HAP-1 (cell line): ENCODE results near the gene NEXMIF.
"Not testable (repeated sequence)": the region's sequence is repeated elsewhere in the genome, so short reads cannot be mapped to it uniquely, and the experiment has no call there.

ENCODE experiments used
- DNase-seq, 2 experiments: peaks; one replicate each; pipeline ENCODE4 v3.0.0-alpha.2; 2016 to 2020; ENCODE audit warnings: low spot score in 2 of 2
- H3K27me3 ChIP-seq: fragments of 250-450 bp; sonication (Bioruptor Pico); 2 replicates; pipeline ENCODE4 v1.5.1; 2020; ENCODE audit warnings: low read depth, mild to moderate bottlenecking, moderate library complexity
- H3K36me3 ChIP-seq: fragments of 250-450 bp; sonication (Bioruptor Pico); replicated peaks from 2 replicates; pipeline ENCODE4 v1.5.1; 2020; ENCODE audit warnings: mild to moderate bottlenecking
- H3K4me1 ChIP-seq: fragments of 250-450 bp; sonication (Bioruptor Pico); 2 replicates; pipeline ENCODE4 v1.5.1; 2020; ENCODE audit warnings: mild to moderate bottlenecking
- H3K4me3 ChIP-seq: fragments of 250-450 bp; sonication (Bioruptor Pico); 2 replicates; pipeline ENCODE4 v1.5.1; 2020; ENCODE audit warnings: mild to moderate bottlenecking, moderate library complexity
- H3K9me3 ChIP-seq: fragments of 250-450 bp; sonication (Bioruptor Pico); 2 replicates; pipeline ENCODE4 v1.5.1; 2020; ENCODE audit warnings: mild to moderate bottlenecking, moderate library complexity
- in situ Hi-C: fragments of 300-500 bp; cut with MboI; formaldehyde crosslinking; loops from 3 replicates; pipeline ENCODE4 v1.14.3; 2020; ENCODE audit warnings: low sequenced_read_pairs, inconsistent platforms, mixed read lengths

The NEXMIF gene

GRCh38 chrX:74925225-74926088, at the start of gene NEXMIF:
NEXMIF (minus strand) TSS chrX:74925452.
- DNase-seq: peak; percentile 64 to 73
- H3K36me3 ChIP-seq: no peaks in the 10 kb centered on the region
- H3K27me3 ChIP-seq: peaks cover 6% of the 10 kb centered on the region
- H3K4me3 ChIP-seq: peak within 1 kb of the TSS; percentile 47
- no peaks in the 10 kb centered on the region for H3K9me3 ChIP-seq
- in situ Hi-C loops: no loop called here
- peaks cover 6% of the 10 kb centered on the region for H3K4me1 ChIP-seq

- H3K9me3 ChIP-seq, H3K27me3 ChIP-seq, H3K4me1 ChIP-seq, DNase-seq, H3K4me3 ChIP-seq, in situ Hi-C loops, H3K36me3 ChIP-seq: not testable (repeated sequence)
Measured at GRCh38 chrX:74961962-74962361, 36.7 kb upstream of the NEXMIF start.

GRCh38 chrX:74949717-74950116, 24.5 kb upstream of the NEXMIF start:
- Histone ChIP-seq H3K9me3 (no peaks in the 10 kb centered on the region), H3K4me3 (no peak overlapping the region), H3K27me3 (no peaks in the 10 kb centered on the region), H3K36me3 (no peaks in the 10 kb centered on the region), H3K4me1 (no peaks in the 10 kb centered on the region)
- in situ Hi-C loops: no loop called here
- DNase-seq: no peak

DNA sequence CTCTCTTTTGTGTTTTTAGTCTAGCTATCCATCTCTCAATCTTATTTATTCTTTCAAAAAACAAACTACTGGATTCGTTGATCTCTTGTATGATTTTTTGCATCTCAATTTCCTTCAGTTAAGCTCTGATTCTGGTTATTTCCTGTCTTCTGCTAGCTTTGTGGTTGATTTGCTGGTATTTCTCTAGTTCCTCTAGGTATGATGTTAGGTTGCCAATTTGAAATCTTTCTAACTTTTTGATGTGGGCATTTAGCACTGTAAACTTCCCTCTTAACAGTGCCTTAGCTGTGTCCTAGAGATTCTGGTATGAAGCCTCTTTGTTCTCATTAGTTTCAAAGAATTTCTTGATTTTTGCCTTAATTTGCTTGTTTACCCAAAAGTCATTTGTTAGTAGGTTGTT, 15.2 kb upstream of the NEXMIF start:
- no peaks in the 10 kb centered on the region for H3K27me3 ChIP-seq
- H3K4me1 ChIP-seq: no peaks in the 10 kb centered on the region
- no peaks in the 10 kb centered on the region for H3K36me3 ChIP-seq
- no peaks in the 10 kb centered on the region for H3K9me3 ChIP-seq
- H3K4me3 ChIP-seq: no peak overlapping the region
- no peak for DNase-seq
- in situ Hi-C loops: no loop called here

GRCh38 chrX:74931214-74931613, 6.0 kb upstream of the NEXMIF start:
- Histone ChIP-seq H3K4me3 (no peak overlapping the region), H3K4me1 (no peaks in the 10 kb centered on the region), H3K36me3 (no peaks in the 10 kb centered on the region), H3K9me3 (no peaks in the 10 kb centered on the region), H3K27me3 (no peaks in the 10 kb centered on the region)
- in situ Hi-C loops: no loop called here
- DNase-seq: peak in 1 of 2 experiments; percentile 17

DNA sequence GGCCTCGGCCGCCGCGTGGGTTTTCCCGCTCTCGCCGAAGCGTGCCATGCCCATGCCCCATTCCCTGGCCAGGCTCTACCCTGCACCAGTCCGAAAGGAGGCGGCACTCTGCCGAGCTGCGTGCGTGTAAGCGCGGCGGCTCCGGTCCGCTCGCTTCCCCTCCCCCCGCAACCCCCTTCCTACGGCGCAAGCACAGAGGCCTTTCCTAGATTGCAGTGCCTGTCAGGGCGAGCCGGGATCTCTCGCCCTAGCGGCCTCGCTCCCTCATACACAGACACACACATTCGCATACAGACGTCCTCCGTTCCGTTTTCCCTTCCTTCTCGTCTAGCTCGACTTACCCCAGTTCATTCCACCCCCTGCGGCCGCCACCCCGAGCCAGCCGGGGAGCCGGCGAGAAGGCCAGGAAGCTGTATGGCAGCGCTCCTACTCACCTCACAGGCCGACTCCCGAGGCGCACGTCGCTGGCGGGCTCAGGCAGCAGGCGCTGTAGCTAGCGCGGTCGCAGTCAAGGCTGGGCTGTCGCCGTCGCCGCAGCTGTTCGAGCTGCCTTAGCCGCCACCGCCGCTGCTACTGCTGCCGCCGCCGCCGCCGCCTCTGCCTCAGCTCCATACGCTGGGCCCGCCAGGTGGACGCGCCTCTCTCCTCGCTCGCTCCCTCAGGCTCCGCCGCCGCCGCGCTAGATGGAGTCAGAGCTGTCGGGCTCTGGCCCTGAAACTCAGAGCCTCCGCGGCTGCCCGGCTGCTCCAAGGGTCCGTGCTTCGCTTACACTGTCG, 615 bp downstream of the NEXMIF start:
- in situ Hi-C loops: no loop called here

DNA sequence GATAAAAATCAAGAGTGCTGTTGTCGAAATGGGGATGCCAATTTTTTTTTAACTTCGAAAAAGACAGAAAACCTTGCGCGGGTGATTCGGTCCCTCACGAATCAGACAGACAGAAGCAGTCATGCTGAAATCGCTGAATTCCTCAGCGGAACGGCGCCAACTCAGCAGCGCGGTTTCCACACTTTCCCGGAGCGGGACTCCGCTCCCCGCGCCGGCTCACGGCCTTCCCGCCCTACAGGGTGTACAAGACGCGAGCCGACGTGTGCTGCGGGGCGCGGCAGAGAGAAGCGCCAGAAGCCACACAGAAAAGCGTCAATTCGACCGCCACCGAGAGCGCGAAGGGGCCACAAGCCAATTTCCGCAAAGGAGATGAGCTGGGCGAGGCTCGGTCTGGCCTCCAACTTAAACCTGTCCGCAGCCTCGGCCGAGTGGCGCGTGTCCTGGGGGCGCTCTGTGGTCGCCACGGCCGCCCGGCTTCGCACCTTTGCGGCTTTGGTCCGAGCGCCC, 1.3 kb downstream of the NEXMIF start:
- Histone ChIP-seq H3K36me3 (no peaks in the 10 kb centered on the region), H3K9me3 (no peaks in the 10 kb centered on the region), H3K4me3 (peak overlapping the region; percentile 47), H3K27me3 (peaks cover 6% of the 10 kb centered on the region), H3K4me1 (peaks cover 6% of the 10 kb centered on the region)
- peak; percentile 15 to 62 for DNase-seq
- in situ Hi-C loops: no loop called here

More for the DNA sequence above, 615 bp downstream of the NEXMIF start:
- DNase-seq: peak; percentile 26 to 76
- Histone ChIP-seq H3K9me3 (no peaks in the 10 kb centered on the region), H3K4me1 (peaks cover 6% of the 10 kb centered on the region), H3K4me3 (peak overlapping the region; percentile 47), H3K36me3 (no peaks in the 10 kb centered on the region), H3K27me3 (peaks cover 6% of the 10 kb centered on the region)

GRCh38 chrX:74922922-74923543, 2.2 kb downstream of the NEXMIF start:
- Histone ChIP-seq H3K27me3 (peaks cover 6% of the 10 kb centered on the region), H3K36me3 (no peaks in the 10 kb centered on the region), H3K4me1 (peaks cover 6% of the 10 kb centered on the region), H3K9me3 (no peaks in the 10 kb centered on the region), H3K4me3 (no peak overlapping the region; the same call in 1 of the 2 replicates)
- in situ Hi-C loops: no loop called here
- no peak for DNase-seq

- no peak for DNase-seq
- in situ Hi-C loops: no loop called here
- no peaks in the 10 kb centered on the region for H3K36me3 ChIP-seq
Measured at GRCh38 chrX:74911494-74911893, 13.8 kb downstream of the NEXMIF start.

DNA sequence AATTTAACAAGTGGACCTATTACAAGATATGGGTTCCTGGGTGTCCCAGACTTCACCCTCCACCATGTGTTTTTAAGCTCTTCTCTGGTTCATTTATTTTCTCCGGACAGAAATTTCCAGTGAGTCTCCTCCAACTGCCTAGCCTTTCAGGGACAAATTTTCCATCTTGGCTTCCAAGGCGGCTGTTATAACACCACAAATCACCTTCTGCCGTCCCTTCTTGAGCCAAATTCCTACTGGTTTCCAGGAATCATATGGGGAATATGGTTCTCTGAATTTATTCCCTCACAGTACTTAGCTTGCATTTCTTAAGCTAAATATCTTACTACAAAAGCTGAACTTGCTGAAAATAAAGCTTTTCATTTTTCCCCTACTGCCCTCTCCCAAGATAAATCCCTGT, 18.8 kb downstream of the NEXMIF start:
- in situ Hi-C loops: no loop called here
- DNase-seq: no peak
- no peaks in the 10 kb centered on the region for H3K9me3 ChIP-seq
- no peaks in the 10 kb centered on the region for H3K4me1 ChIP-seq
- H3K27me3 ChIP-seq: no peaks in the 10 kb centered on the region
- no peak overlapping the region for H3K4me3 ChIP-seq
- H3K36me3 ChIP-seq: no peaks in the 10 kb centered on the region

More at GRCh38 chrX:74911494-74911893, 13.8 kb downstream of the NEXMIF start:
- no peaks in the 10 kb centered on the region for H3K9me3 ChIP-seq
- no peaks in the 10 kb centered on the region for H3K27me3 ChIP-seq
- H3K4me1 ChIP-seq: no peaks in the 10 kb centered on the region
- H3K4me3 ChIP-seq: no peak overlapping the region

DNA sequence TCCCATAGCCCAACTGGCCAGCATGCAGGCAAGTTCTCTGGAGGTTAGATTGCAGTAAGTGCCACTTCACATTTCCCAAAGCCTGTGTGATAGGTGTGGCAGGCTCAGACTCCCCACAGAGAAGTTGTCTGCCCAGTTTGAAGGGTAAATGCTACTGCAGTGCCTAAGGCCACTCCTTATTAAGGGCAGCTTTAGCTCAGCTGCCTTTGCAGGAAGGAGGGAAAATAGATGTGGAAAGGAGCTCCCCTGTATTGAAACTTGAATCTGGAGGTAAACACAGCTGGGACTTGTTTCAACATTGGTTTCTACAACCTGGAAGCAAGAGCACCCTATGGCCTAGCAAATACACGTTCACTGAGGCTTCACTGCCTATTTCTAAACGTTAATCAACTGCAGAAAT, 22.4 kb downstream of the NEXMIF start:
- no peak for DNase-seq
- no peak overlapping the region for H3K4me3 ChIP-seq
- H3K4me1 ChIP-seq: no peaks in the 10 kb centered on the region
- no peaks in the 10 kb centered on the region for H3K36me3 ChIP-seq
- in situ Hi-C loops: no loop called here
- H3K27me3 ChIP-seq: no peaks in the 10 kb centered on the region
- H3K9me3 ChIP-seq: no peaks in the 10 kb centered on the region

- no peaks in the 10 kb centered on the region for H3K27me3 ChIP-seq
- H3K9me3 ChIP-seq: 0 out of 2 replicates have a peak, but pooled peaks cover 2% of the 10 kb centered on the region
- no peaks in the 10 kb centered on the region for H3K36me3 ChIP-seq
- no peak overlapping the region for H3K4me3 ChIP-seq
- DNase-seq: no peak
- no peaks in the 10 kb centered on the region for H3K4me1 ChIP-seq
- in situ Hi-C loops: no loop called here
Measured at GRCh38 chrX:74892561-74892960, 32.7 kb downstream of the NEXMIF start.

DNA sequence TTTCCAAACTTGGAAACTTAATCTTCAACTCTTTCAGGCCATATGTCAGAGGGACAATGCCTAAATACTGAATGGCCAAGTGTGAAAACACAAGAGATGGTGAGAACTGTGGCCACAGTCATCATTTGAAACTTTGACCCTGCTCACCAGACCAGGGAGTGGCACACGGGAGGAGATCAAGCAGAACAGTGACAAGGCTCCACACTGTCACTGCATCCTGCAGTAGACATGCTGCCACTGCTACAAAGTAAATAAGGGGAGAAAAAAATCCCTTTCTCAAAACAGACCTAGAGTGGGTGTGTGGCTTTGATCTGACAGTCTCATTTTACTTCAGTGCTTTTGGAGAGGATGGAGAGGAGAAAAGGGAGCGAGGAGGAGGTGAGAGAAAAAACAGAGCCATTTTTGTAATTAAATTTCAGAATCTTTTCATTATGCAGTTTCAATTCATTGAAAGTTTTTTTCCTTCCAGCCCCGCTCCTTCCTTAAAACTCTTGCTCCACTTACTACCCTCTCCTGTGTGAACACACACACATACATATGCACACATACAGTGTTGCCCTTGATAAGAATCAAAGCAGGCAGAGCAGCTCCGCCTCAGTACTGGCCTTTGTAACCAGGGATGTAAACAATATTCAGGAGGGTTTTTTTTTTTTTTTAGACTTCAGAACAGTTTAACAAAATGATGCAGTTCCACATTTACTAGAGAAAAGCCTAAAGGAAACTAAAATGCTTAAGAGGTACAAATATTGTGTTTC, 34.4 kb downstream of the NEXMIF start:
- Histone ChIP-seq H3K4me1 (no peaks in the 10 kb centered on the region), H3K27me3 (no peaks in the 10 kb centered on the region), H3K36me3 (no peaks in the 10 kb centered on the region), H3K4me3 (no peak overlapping the region), H3K9me3 (0 out of 2 replicates have a peak, but pooled peaks cover 2% of the 10 kb centered on the region)
- no peak for DNase-seq
- in situ Hi-C loops: no loop called here
